NCI-H526 (cell line): ENCODE results near the gene FOXP1.
A peak's percentile ranks its signal among the peaks of the same experiment; 100 is the strongest.
"Not testable (repeated sequence)": the region's sequence is repeated elsewhere in the genome, so short reads cannot be mapped to it uniquely, and the experiment has no call there.

Source experiments
- DNase-seq, 2 experiments: peaks; one replicate each; lab custom pipeline; 2025; lab: John Stamatoyannopoulos, UW

The FOXP1 gene

GRCh38 chr3:71451060-71451459 lies 132.5 kb downstream of the FOXP1 start:
- no peak for DNase-seq

- DNase-seq = peak in 1 of 2 experiments; percentile 9
Observed at GRCh38 chr3:71450162-71450561, 133.4 kb downstream of the FOXP1 start.

GRCh38 chr3:71447803-71448202 lies 135.7 kb downstream of the FOXP1 start:
- no peak for DNase-seq

- DNase-seq = no peak
Observed at GRCh38 chr3:71447197-71447596, 136.3 kb downstream of the FOXP1 start.

- no peak for DNase-seq
Observed at GRCh38 chr3:71446734-71447133, 136.8 kb downstream of the FOXP1 start.

- DNase-seq = no peak
Observed at GRCh38 chr3:71446260-71446659, 137.3 kb downstream of the FOXP1 start.

- no peak for DNase-seq
Observed at GRCh38 chr3:71444861-71445259, 138.7 kb downstream of the FOXP1 start.

GRCh38 chr3:71444028-71444860 lies 139.3 kb downstream of the FOXP1 start:
- DNase-seq = no peak

- DNase-seq = no peak
Observed at GRCh38 chr3:71443332-71443731, 140.2 kb downstream of the FOXP1 start.

GRCh38 chr3:71442652-71443042 lies 140.9 kb downstream of the FOXP1 start:
- DNase-seq = no peak

- peak in 1 of 2 experiments; percentile 33 for DNase-seq
Observed at GRCh38 chr3:71441925-71442651, 141.4 kb downstream of the FOXP1 start.

GRCh38 chr3:71441217-71441924 lies 142.2 kb downstream of the FOXP1 start:
- no peak for DNase-seq

- no peak for DNase-seq
Observed at GRCh38 chr3:71438904-71439303, 144.6 kb downstream of the FOXP1 start.

- no peak for DNase-seq
Observed at GRCh38 chr3:71438071-71438685, 145.3 kb downstream of the FOXP1 start.

- no peak for DNase-seq
Observed at GRCh38 chr3:71436337-71436736, 147.2 kb downstream of the FOXP1 start.

GRCh38 chr3:71435836-71436235 lies 147.7 kb downstream of the FOXP1 start:
- not testable (repeated sequence) for DNase-seq

- DNase-seq = no peak
Observed at GRCh38 chr3:71433631-71434030, 149.9 kb downstream of the FOXP1 start.

GRCh38 chr3:71432044-71432975 lies 151.2 kb downstream of the FOXP1 start:
- DNase-seq = no peak

GRCh38 chr3:71430941-71431552 lies 152.5 kb downstream of the FOXP1 start:
- no peak for DNase-seq

- no peak for DNase-seq
Observed at GRCh38 chr3:71429597-71429988, 153.9 kb downstream of the FOXP1 start.
